DMS53 treated with DMSO at 0.1 percent for 48 hours (cell line): ENCODE measurements around the gene GMDS.
"Not testable (repeated sequence)": the region's sequence is repeated elsewhere in the genome, so short reads cannot be mapped to it uniquely, and the experiment has no call there.

ENCODE experiments used
- DNase-seq: peaks from one replicate; lab custom pipeline; 2025; ENCODE audit not compliant: unreplicated experiment; lab: John Stamatoyannopoulos, UW

GMDS gene

GRCh38 chr6:1761477-1761877 is 483.9 kb downstream of the GMDS start:
- no peak for DNase-seq

GRCh38 chr6:1760876-1761275 is 484.5 kb downstream of the GMDS start:
- DNase-seq, result no peak

GRCh38 chr6:1759870-1760269 is 485.5 kb downstream of the GMDS start:
- no peak for DNase-seq

GRCh38 chr6:1758076-1758679 is 487.2 kb downstream of the GMDS start:
- no peak for DNase-seq

- DNase-seq, result peak; percentile 82
Measured at GRCh38 chr6:1757131-1757530, 488.3 kb downstream of the GMDS start.

- no peak for DNase-seq
Measured at GRCh38 chr6:1756472-1757129, 488.8 kb downstream of the GMDS start.

GRCh38 chr6:1751063-1751462 is 494.3 kb downstream of the GMDS start:
- not testable (repeated sequence) for DNase-seq

GRCh38 chr6:1749041-1749440 is 496.4 kb downstream of the GMDS start:
- DNase-seq, result no peak

- DNase-seq, result no peak
Measured at GRCh38 chr6:1747531-1747930, 497.9 kb downstream of the GMDS start.

GRCh38 chr6:1747003-1747402 is 498.4 kb downstream of the GMDS start:
- no peak for DNase-seq

- no peak for DNase-seq
Measured at GRCh38 chr6:1745814-1746213, 499.6 kb downstream of the GMDS start.

GRCh38 chr6:1744543-1744942 is 500.9 kb downstream of the GMDS start:
- DNase-seq, result no peak

- no peak for DNase-seq
Measured at GRCh38 chr6:1739680-1740079, 505.7 kb downstream of the GMDS start.

- DNase-seq, result no peak
Measured at GRCh38 chr6:1739220-1739619, 506.2 kb downstream of the GMDS start.

- no peak for DNase-seq
Measured at GRCh38 chr6:1738558-1739081, 506.8 kb downstream of the GMDS start.

- no peak for DNase-seq
Measured at GRCh38 chr6:1737463-1738311, 507.7 kb downstream of the GMDS start.

- DNase-seq, result no peak
Measured at GRCh38 chr6:1736346-1737105, 508.9 kb downstream of the GMDS start.

- no peak for DNase-seq
Measured at GRCh38 chr6:1735239-1735803, 510.1 kb downstream of the GMDS start.

- DNase-seq, result no peak
Measured at GRCh38 chr6:1730882-1731281, 514.5 kb downstream of the GMDS start.

GRCh38 chr6:1729750-1730140 is 515.7 kb downstream of the GMDS start:
- DNase-seq, result no peak
